GM15510 (cell line): ENCODE measurements around the gene HSPD1.
A peak's percentile ranks its signal among the peaks of the same experiment; 100 is the strongest.

Experiments
- POLR2A ChIP-seq: IDR thresholded peaks from 3 replicates; pipeline ENCODE4 v1.6.1; 2011; ENCODE audit warnings: borderline replicate concordance; ENCODE audit not compliant: insufficient read length; ENCODE audit errors: extremely low read depth

Gene HSPD1

GRCh38 chr2:197499594-197500502 is at the start of gene HSPD1, which contains the start of gene HSPE1:
Gene HSPD1 (minus strand): TSS chr2:197499840. CDS start chr2:197498848, 992 bp downstream.
Gene HSPE1 (plus strand): TSS chr2:197500379. CDS start chr2:197500437, 58 bp downstream.
- peak; percentile 98 for TF ChIP-seq POLR2A

- no peak for TF ChIP-seq POLR2A
Observed at GRCh38 chr2:197548582-197548981, 48.9 kb upstream of the HSPD1 start.

- TF ChIP-seq POLR2A = no peak
Observed at GRCh38 chr2:197547163-197547900, 47.7 kb upstream of the HSPD1 start.

- no peak for TF ChIP-seq POLR2A
Observed at GRCh38 chr2:197543206-197543605, 43.6 kb upstream of the HSPD1 start.

GRCh38 chr2:197539734-197540133 is 40.1 kb upstream of the HSPD1 start:
- no peak for TF ChIP-seq POLR2A

DNA sequence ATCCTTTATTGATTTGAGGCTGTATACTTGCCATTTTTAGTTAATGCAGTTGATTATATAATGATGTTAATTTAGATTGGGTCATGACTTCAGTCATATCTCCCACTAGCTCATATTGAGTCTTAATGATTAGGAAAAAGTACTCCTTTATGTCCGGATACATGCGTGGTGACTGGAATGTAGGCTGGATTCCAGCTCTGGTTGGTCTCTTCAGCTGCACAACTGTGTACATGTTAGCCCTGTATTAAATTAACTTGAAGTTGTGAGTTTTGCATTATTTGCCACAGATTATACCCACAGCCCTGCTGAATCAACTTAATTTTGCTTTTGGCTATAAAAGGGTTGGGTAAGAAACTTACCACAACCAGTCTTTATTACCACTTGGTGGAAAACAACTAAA is 38.8 kb upstream of the HSPD1 start:
- no peak for TF ChIP-seq POLR2A

DNA sequence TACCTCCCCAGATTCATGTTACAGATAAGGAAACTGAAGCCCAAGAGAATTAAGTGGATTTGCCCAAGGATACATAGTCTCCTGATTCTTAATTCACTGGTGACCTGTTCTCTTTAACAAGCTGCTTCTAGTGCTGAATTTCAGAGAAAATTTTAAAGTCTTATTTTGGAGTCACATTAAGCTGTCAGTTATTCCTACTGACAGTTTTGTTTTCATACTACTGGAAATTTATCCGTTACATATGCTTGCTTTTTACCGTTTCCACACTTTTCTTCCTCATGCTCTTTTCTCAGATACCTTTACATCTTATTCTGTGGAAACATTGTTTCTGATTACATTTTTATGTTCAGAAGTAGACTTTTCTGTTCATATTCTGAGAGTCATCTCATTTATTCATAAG is 17.5 kb upstream of the HSPD1 start:
- no peak for TF ChIP-seq POLR2A

DNA sequence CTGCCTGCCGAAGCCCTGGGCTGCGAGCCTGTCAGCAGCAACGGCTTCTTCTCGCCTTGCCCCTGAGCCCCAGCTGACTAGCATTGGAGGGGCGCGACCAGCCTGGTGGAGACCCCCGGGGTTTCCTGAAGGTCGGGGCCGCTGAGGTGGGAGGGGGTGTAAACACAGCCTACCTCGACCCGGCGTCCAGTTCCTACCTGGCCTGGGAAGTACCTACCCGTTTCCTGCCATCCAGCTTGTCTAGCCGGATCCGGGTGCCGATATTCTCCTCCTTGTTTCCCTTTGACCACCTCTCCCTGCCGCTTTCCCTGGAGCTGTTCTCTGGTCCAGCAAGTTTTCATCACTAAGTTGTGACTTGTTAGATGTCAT is 16.7 kb upstream of the HSPD1 start:
- no peak for TF ChIP-seq POLR2A

DNA sequence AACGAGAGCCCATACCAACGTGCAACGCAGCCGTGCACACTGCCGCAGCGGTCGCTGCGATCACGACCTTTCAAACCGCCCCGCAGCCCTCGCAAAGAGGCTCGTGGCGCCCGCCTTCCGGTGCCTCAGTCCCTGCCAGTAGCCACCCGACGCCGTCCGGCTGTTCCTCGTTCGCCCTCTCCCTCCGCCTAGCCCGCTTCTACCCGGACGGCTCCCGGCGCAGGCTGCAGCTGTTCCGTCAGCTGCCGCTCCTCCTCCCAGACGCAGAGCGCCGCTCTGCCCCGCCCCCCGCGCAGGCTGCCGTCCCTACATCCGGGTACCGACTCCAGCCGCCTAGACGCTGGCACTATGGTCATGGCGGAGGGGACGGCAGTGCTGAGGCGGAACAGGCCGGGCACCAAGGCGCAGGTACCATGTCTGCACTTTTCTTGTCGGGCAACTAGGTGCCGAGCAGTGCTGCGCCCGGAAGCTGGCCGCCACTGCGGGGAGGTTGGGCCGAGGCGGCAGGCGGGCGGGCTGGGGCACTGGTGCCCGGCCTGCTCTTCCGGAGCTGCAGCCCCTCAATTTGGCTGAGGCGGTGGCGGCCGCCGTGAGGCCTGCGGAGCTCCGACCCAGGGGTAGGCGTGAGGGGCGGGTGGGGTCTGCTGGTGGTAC is 16.2 kb upstream of the HSPD1 start, which contains the start of gene MOB4:
TSS of gene MOB4 (plus strand) at position 328 of the 654 bp plus-strand sequence. CDS start at position 349, 21 bp downstream.
- peak; percentile 95 for TF ChIP-seq POLR2A

DNA sequence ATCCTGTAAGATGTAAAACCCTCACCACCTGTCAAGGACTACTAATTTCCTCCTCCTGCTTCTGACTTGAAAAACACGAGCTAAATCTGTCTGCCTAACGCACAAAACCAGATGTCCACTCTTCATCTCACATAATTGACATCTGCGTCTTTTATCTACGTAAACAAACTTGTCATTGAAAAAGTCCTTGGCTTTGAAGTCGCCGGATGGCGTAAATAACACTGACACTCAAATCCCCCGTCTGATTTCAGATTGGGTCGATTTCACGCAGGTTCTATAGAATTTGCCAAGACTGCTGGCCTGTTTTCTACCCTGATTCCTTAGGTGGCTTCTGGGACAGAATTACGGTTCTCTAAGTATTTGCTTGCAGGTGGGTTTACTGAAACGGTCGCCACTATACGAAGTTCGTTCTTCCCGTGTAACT is 15.7 kb upstream of the HSPD1 start:
- TF ChIP-seq POLR2A = no peak

- TF ChIP-seq POLR2A = no peak
Observed at GRCh38 chr2:197514754-197515153, 15.1 kb upstream of the HSPD1 start.

- TF ChIP-seq POLR2A = no peak
Observed at GRCh38 chr2:197513915-197514314, 14.3 kb upstream of the HSPD1 start.

- no peak for TF ChIP-seq POLR2A
Observed at GRCh38 chr2:197506658-197507057, 7.0 kb upstream of the HSPD1 start.

- no peak for TF ChIP-seq POLR2A
Observed at GRCh38 chr2:197504512-197504911, 4.9 kb upstream of the HSPD1 start.

DNA sequence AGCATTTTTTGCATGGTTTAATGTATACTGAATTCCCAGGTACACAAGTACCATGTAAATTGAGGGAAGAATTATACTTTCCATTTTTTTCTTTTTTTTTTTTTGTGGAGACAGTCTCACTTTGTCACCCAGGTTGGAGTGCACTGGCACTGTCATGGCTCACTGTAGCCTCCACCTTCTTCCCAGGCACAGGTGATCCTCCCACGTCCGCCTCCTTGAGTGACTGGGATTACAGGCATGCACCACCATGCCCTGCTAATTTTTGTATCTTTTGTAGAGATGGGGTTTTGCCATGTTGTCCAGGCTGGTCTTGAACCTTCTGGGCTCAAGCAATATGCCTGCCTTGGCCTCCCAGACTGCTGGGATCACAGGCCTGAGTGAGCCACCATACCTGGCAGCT is 4.4 kb upstream of the HSPD1 start:
- no peak for TF ChIP-seq POLR2A
